ENCODE results near the gene BDKRB1.

GRCh38 chr14:96227428-96227827, 28.6 kb upstream of the BDKRB1 start:
- TF ChIP-seq CTCF (IDR thresholded peaks at IDR 0.05; ENCODE audit: low read depth, low read length, poor library complexity, severe bottlenecking) (no peak), EZH2phosphoT487 (IDR thresholded peaks at IDR 0.05; ENCODE audit: borderline replicate concordance, low read length) (no peak)

Data from DOHH2 (cell line).